Psoas muscle (tissue), 8 donors: ENCODE data around the gene CACNA1B. TPM values are rescaled to one million over a fixed set of nuclear protein-coding genes. Genes with fewer than 3 reads are reported as not detected.

Experiments used
- ATAC-seq, 4 donors: fragments of 200-7000 bp; cut with Tn5 transposase; one replicate each; pipeline ENCODE4 v1.9.1; 2020; ENCODE audit warnings: moderate library complexity in 3 of 4, mild to moderate bottlenecking in 2 of 4
- DNase-seq, 2 donors: peaks; one replicate each; pipeline ENCODE4 v3.0.0-alpha.2; 2020
- H3K27ac ChIP-seq: fragments of 200-600 bp; one replicate; pipeline ENCODE4 v1.8.0; 2022
- H3K27me3 ChIP-seq, 3 donors: fragments of 200-600 bp in 1 of 3; one replicate each; pipeline versions ENCODE4 v1.6.1 to v1.8.0; 2013 to 2022; ENCODE audit warnings: low read length in 2 of 3, mild to moderate bottlenecking in 2 of 3, moderate library complexity in 1 of 3; ENCODE audit not compliant: insufficient read depth in 3 of 3
- H3K36me3 ChIP-seq, 2 donors: fragments of 200-600 bp in 1 of 2; one replicate each; pipeline versions ENCODE4 v1.6.1 to v1.8.0; 2013 to 2022; ENCODE audit warnings: low read depth in 1 of 2, mild to moderate bottlenecking in 1 of 2, moderate library complexity in 1 of 2; ENCODE audit not compliant: insufficient read depth in 1 of 2
- H3K4me1 ChIP-seq: fragments of 200-600 bp; one replicate; pipeline ENCODE4 v1.8.0; 2022
- H3K4me3 ChIP-seq: fragments of 200-600 bp; one replicate; pipeline ENCODE4 v1.8.0; 2022; ENCODE audit warnings: mild to moderate bottlenecking
- H3K9me3 ChIP-seq: fragments of 200-600 bp; one replicate; pipeline ENCODE4 v1.8.0; 2022
- CTCF ChIP-seq: fragments of 200-600 bp; IDR thresholded peaks from one replicate; pipeline ENCODE4 v1.8.0; 2022; ENCODE audit warnings: antibody characterized with exemption
- WGBS, 3 donors: extraction: QIAGEN DNeasy Blood & Tissue Kit; methylation state at CpG; one replicate each; pipeline versions ENCODE4 v1.1.6 to v1.1.7; 2013; 5-methylcytosine and 5-hydroxymethylcytosine counted together
- intact Hi-C, 2 donors: fragments of 100-400 bp; cut with DNase I; formaldehyde crosslinking; loops; one replicate each; pipeline versions ENCODE4 v1.11.0 to v1.14.2; 2022
- polyA plus RNA-seq, 3 donors: library from polyadenylated mRNA; stranded (reverse); fragments of 200-250 nt; gene quantifications; one replicate each; pipeline ENCODE4 v1.2.3, GENCODE V29; 2013
- total RNA-seq, 4 donors: library from RNA; stranded (reverse); fragmentation: NEBNext Ultra II Directional in 2 of 4; extraction: Animal tissue kit (Norgen Biotek cat#: 25700) in 2 of 4; gene quantifications; one replicate each; pipeline versions ENCODE4 v1.2.1 to v1.2.4, GENCODE V29; 2021 to 2023
- donor health status: healthy with polysubstance abuse.
- donor health status: DM: no; HTN: no; CAD: no; lungs with moderate emphysema.
- donor health status: Bipolar disorder and iron deficiency.
- donor health status: healthy.
- donor health status: DM: yes; HTN: yes; CAD: no.
- donor health status: DM: no; HTN: no; CAD: no.
- donor health status: DM: no; HTN: no; CAD: no.
- donor health status: DM: yes; HTN: yes; CAD: no.

CACNA1B gene
- total and polyA plus RNA-seq, 7 donors: 0.01 to 0.02 TPM; not detected in 5

- Histone ChIP-seq H3K27ac (no peak overlapping the region), H3K27me3 (peaks cover 0 to 2% (median 0%) of the 10 kb centered on the region in 3 donors), H3K9me3 (no peaks in the 10 kb centered on the region), H3K4me1 (no peaks in the 10 kb centered on the region), H3K4me3 (no peak overlapping the region), H3K36me3 (no peaks in the 10 kb centered on the region)
- 77 to 86% (median 85%) methylated on average over 15 of the region's 15 CpGs for WGBS, 3 donors
- ATAC-seq (no peak), DNase-seq (peak in 1 of 2 donors; percentile 29)
- intact Hi-C loops: loop anchor here in 1 of 2 donors (2.0 kb wide), 1 partner anchor 64 kb away; no protein-coding TSS in a partner anchor
- TF ChIP-seq CTCF: no peak
These were observed 97.4 kb downstream of the CACNA1B start for GRCh38 chr9:137974746-137975526.

- Histone ChIP-seq H3K9me3 (no peaks in the 10 kb centered on the region), H3K27ac (no peak overlapping the region), H3K36me3 (no peaks in the 10 kb centered on the region), H3K27me3 (peaks cover 0 to 2% (median 0%) of the 10 kb centered on the region in 3 donors), H3K4me3 (no peak overlapping the region), H3K4me1 (no peaks in the 10 kb centered on the region)
- TF ChIP-seq CTCF: no peak
- ATAC-seq (no peak), DNase-seq (peak in 1 of 2 donors; percentile 15)
- WGBS, 3 donors: 74 to 82% (median 78%) methylated on average over 6 of the region's 6 CpGs
- intact Hi-C loops: loop anchor here in 1 of 2 donors (2.0 kb wide), 1 partner anchor 65 kb away; no protein-coding TSS in a partner anchor
These were observed 97.9 kb downstream of the CACNA1B start for GRCh38 chr9:137975527-137975913.

GRCh38 chr9:137975936-137976565, 98.5 kb downstream of the CACNA1B start:
- ATAC-seq: no peak
- H3K27me3 ChIP-seq: peaks cover 0 to 2% (median 0%) of the 10 kb centered on the region in 3 donors
- no peak overlapping the region for H3K4me3 ChIP-seq
- no peaks in the 10 kb centered on the region for H3K9me3 ChIP-seq
- no peak for DNase-seq
- no peaks in the 10 kb centered on the region for H3K4me1 ChIP-seq
- WGBS, 3 donors: 87 to 89% (median 89%) methylated on average over 8 of the region's 8 CpGs
- H3K27ac ChIP-seq: no peak overlapping the region
- TF ChIP-seq CTCF: no peak
- no peaks in the 10 kb centered on the region for H3K36me3 ChIP-seq
- intact Hi-C loops: loop anchor here in 1 of 2 donors (2.0 kb wide), 1 partner anchor 65 kb away; no protein-coding TSS in a partner anchor

GRCh38 chr9:137977571-137978261, 100.1 kb downstream of the CACNA1B start:
- Histone ChIP-seq H3K4me3 (no peak overlapping the region), H3K36me3 (no peaks in the 10 kb centered on the region), H3K27me3 (peaks cover 0 to 2% (median 0%) of the 10 kb centered on the region in 3 donors), H3K9me3 (no peaks in the 10 kb centered on the region), H3K27ac (no peak overlapping the region), H3K4me1 (no peaks in the 10 kb centered on the region)
- no peak for DNase-seq
- WGBS, 3 donors: 69 to 79% (median 73%) methylated on average over 8 of the region's 8 CpGs
- no peak for TF ChIP-seq CTCF
- no peak for ATAC-seq
- intact Hi-C loops: no loop called here
